GM12878 (cell line): ENCODE results near the gene SLC38A4.

Experiments used
- CBX3 ChIP-seq: fragments of 200-600 bp; sonication (generic); IDR thresholded peaks from 2 replicates; pipeline ENCODE4 v1.6.1; 2016; ENCODE audit warnings: low read depth, borderline replicate concordance
- CBX5 ChIP-seq: sonication (generic); IDR thresholded peaks from 2 replicates; pipeline ENCODE4 v1.6.1; 2016; ENCODE audit warnings: low read depth, moderate library complexity, mild to moderate bottlenecking, inconsistent platforms
- CHD1 ChIP-seq: IDR thresholded peaks from 2 replicates; pipeline ENCODE4 v1.6.1; 2012; ENCODE audit warnings: low read depth, low read length, improper control_type of control experiment
- CREB1 ChIP-seq: IDR thresholded peaks from 2 replicates; pipeline ENCODE4 v1.6.1; 2012; ENCODE audit warnings: low read depth, mild to moderate bottlenecking, inconsistent platforms
- EZH2 ChIP-seq: IDR thresholded peaks from 2 replicates; pipeline ENCODE4 v1.6.1; 2012; ENCODE audit warnings: low read depth, mild to moderate bottlenecking, control low read depth, inconsistent platforms, low read length, borderline replicate concordance; ENCODE audit not compliant: control insufficient read depth
- FOS ChIP-seq: IDR thresholded peaks from 3 replicates; pipeline ENCODE4 v1.6.1; 2011; ENCODE audit warnings: borderline replicate concordance; ENCODE audit not compliant: insufficient read length; ENCODE audit errors: extremely low read depth
- SREBF2 ChIP-seq: IDR thresholded peaks from 2 replicates; pipeline ENCODE4 v1.6.1; 2012; ENCODE audit warnings: mild to moderate bottlenecking, low read length
- TCF7 ChIP-seq: IDR thresholded peaks from 2 replicates; pipeline ENCODE4 v1.6.1; 2014; ENCODE audit warnings: antibody characterized with exemption, borderline replicate concordance
- ZNF24 ChIP-seq: fragments of 450-650 bp; IDR thresholded peaks from 2 replicates; pipeline ENCODE4 v1.6.1; 2017; ENCODE audit warnings: antibody characterized with exemption, mild to moderate bottlenecking
- ZNF274 ChIP-seq: IDR thresholded peaks from one replicate; pipeline ENCODE4 v1.8.0; 2011; ENCODE audit not compliant: insufficient read length, insufficient read depth
- TF ChIP-seq, protein P1 (sequence below): IDR thresholded peaks from 2 replicates; pipeline ENCODE4 v1.6.1; 2012; ENCODE audit warnings: improper control_type of control experiment, low read depth, low read length; ENCODE audit not compliant: insufficient replicate concordance
- TF ChIP-seq, protein P2 (sequence below): IDR thresholded peaks from 2 replicates; pipeline ENCODE4 v1.6.1; 2012; ENCODE audit warnings: low read depth, low read length, improper control_type of control experiment
- TF ChIP-seq, protein P3 (sequence below), 3 experiments: IDR thresholded peaks in 2 of 3; conservative IDR thresholded peaks in 1 of 3; 2 replicates each; pipeline ENCODE4 v1.5.1; 2011; ENCODE audit warnings: low read depth in 3 of 3, low read length in 3 of 3, mild to moderate bottlenecking in 3 of 3, control low read depth in 2 of 3, moderate library complexity in 2 of 3, inconsistent platforms in 1 of 3, mixed read lengths in 1 of 3; ENCODE audit not compliant: control insufficient read depth in 2 of 3, insufficient read depth in 1 of 3; ENCODE audit errors: extremely low read depth in 1 of 3

DNA sequence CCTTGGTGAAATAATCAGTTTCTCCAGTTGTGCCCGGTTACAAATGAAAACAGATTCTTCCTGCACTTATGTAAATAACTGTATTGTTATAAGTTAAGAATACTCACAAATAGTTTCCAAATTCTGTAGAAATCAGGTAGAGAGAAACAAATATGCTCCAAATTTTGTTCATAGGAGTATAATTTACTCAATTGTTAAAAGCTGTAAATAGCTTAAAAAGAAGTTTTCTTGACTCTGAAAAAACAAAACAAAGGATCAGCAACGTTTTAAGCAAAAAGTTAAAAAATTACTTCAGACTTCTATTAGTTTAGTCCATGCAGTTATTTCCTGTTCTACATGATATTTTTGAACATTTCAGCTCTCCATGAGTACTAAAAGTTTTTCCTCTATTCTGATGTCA, 30.0 kb upstream of the SLC38A4 start:
- TF ChIP-seq CHD1 (no peak), EZH2 (no peak), FOS (no peak), ZNF24 (no peak), CBX3 (no peak), ZNF274 (no peak), TCF7 (no peak), CBX5 (no peak), SREBF2 (no peak), CREB1 (no peak)
- TF ChIP-seq, protein P1, sequence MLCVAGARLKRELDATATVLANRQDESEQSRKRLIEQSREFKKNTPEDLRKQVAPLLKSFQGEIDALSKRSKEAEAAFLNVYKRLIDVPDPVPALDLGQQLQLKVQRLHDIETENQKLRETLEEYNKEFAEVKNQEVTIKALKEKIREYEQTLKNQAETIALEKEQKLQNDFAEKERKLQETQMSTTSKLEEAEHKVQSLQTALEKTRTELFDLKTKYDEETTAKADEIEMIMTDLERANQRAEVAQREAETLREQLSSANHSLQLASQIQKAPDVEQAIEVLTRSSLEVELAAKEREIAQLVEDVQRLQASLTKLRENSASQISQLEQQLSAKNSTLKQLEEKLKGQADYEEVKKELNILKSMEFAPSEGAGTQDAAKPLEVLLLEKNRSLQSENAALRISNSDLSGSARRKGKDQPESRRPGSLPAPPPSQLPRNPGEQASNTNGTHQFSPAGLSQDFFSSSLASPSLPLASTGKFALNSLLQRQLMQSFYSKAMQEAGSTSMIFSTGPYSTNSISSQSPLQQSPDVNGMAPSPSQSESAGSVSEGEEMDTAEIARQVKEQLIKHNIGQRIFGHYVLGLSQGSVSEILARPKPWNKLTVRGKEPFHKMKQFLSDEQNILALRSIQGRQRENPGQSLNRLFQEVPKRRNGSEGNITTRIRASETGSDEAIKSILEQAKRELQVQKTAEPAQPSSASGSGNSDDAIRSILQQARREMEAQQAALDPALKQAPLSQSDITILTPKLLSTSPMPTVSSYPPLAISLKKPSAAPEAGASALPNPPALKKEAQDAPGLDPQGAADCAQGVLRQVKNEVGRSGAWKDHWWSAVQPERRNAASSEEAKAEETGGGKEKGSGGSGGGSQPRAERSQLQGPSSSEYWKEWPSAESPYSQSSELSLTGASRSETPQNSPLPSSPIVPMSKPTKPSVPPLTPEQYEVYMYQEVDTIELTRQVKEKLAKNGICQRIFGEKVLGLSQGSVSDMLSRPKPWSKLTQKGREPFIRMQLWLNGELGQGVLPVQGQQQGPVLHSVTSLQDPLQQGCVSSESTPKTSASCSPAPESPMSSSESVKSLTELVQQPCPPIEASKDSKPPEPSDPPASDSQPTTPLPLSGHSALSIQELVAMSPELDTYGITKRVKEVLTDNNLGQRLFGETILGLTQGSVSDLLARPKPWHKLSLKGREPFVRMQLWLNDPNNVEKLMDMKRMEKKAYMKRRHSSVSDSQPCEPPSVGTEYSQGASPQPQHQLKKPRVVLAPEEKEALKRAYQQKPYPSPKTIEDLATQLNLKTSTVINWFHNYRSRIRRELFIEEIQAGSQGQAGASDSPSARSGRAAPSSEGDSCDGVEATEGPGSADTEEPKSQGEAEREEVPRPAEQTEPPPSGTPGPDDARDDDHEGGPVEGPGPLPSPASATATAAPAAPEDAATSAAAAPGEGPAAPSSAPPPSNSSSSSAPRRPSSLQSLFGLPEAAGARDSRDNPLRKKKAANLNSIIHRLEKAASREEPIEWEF, result no peak
- TF ChIP-seq, protein P2, sequence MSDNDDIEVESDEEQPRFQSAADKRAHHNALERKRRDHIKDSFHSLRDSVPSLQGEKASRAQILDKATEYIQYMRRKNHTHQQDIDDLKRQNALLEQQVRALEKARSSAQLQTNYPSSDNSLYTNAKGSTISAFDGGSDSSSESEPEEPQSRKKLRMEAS, result no peak
- TF ChIP-seq, protein P3, sequence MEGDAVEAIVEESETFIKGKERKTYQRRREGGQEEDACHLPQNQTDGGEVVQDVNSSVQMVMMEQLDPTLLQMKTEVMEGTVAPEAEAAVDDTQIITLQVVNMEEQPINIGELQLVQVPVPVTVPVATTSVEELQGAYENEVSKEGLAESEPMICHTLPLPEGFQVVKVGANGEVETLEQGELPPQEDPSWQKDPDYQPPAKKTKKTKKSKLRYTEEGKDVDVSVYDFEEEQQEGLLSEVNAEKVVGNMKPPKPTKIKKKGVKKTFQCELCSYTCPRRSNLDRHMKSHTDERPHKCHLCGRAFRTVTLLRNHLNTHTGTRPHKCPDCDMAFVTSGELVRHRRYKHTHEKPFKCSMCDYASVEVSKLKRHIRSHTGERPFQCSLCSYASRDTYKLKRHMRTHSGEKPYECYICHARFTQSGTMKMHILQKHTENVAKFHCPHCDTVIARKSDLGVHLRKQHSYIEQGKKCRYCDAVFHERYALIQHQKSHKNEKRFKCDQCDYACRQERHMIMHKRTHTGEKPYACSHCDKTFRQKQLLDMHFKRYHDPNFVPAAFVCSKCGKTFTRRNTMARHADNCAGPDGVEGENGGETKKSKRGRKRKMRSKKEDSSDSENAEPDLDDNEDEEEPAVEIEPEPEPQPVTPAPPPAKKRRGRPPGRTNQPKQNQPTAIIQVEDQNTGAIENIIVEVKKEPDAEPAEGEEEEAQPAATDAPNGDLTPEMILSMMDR (IDR thresholded peaks at IDR 0.05 in 2 of 3, conservative IDR thresholded peaks at IDR 0.05 in 1 of 3; ENCODE audit: control insufficient read depth in 2 of 3, extremely low read depth in 1 of 3, insufficient read depth in 1 of 3, low read depth in 3 of 3, low read length in 3 of 3), result no peak
